Tibial nerve (tissue), 4 donors: ENCODE measurements around the gene XKR3. TPM values are rescaled to one million over a fixed set of nuclear protein-coding genes. Genes with fewer than 3 reads are reported as not detected.

ENCODE experiments used
- DNase-seq, 2 donors: peaks; one replicate each; pipeline ENCODE4 v3.0.0-alpha.2; 2019; ENCODE audit warnings: low spot score in 2 of 2
- H3K27ac ChIP-seq, 4 donors: fragments of 200-600 bp; sonication (generic) in 3 of 4; one replicate each; pipeline ENCODE4 v1.5.1; 2017 to 2019; ENCODE audit warnings: mild to moderate bottlenecking in 1 of 4
- H3K27me3 ChIP-seq, 2 donors: fragments of 200-600 bp; sonication (generic) in 1 of 2; one replicate each; pipeline versions ENCODE4 v1.5.1 to v1.6.0; 2017 to 2019
- H3K36me3 ChIP-seq, 3 donors: fragments of 200-600 bp; sonication (generic); one replicate each; pipeline ENCODE4 v1.5.1; 2018 to 2019
- H3K4me1 ChIP-seq, 4 donors: fragments of 200-600 bp; sonication (generic) in 3 of 4; one replicate each; pipeline ENCODE4 v1.5.1; 2017 to 2019
- H3K4me3 ChIP-seq, 4 donors: fragments of 200-600 bp; sonication (generic) in 3 of 4; one replicate each; pipeline ENCODE4 v1.5.1; 2017 to 2019; ENCODE audit warnings: mild to moderate bottlenecking in 1 of 4, moderate library complexity in 1 of 4
- H3K9me3 ChIP-seq, 4 donors: fragments of 200-600 bp; sonication (generic) in 3 of 4; one replicate each; pipeline ENCODE4 v1.5.1; 2017 to 2019
- CTCF ChIP-seq, 5 experiments: fragments of 200-600 bp in 3 of 5; fragments of 450-650 bp in 2 of 5; sonication (generic) in 3 of 5; IDR thresholded peaks; one replicate each; pipeline ENCODE4 v1.5.1; 2016 to 2019; ENCODE audit warnings: antibody characterized with exemption in 5 of 5, mild to moderate bottlenecking in 3 of 5, moderate library complexity in 2 of 5
- EP300 ChIP-seq, 2 donors: sonication (generic); formaldehyde crosslinking; IDR thresholded peaks; one replicate each; pipeline ENCODE4 v1.6.1; 2017; ENCODE audit warnings: antibody characterized with exemption in 2 of 2, mild to moderate bottlenecking in 1 of 2
- POLR2A ChIP-seq, 2 donors: fragments of 450-650 bp; IDR thresholded peaks; one replicate each; pipeline ENCODE4 v1.6.1; 2017; ENCODE audit warnings: antibody characterized with exemption in 2 of 2, mild to moderate bottlenecking in 2 of 2, moderate library complexity in 2 of 2
- WGBS, 2 donors: methylation state at CpG; one replicate each; pipeline ENCODE4 v1.1.5; 2018; 5-methylcytosine and 5-hydroxymethylcytosine counted together
- total RNA-seq, 4 donors: library from RNA; depleted of rRNA; stranded (reverse); fragments of >200 nt; gene quantifications; one replicate each; pipeline ENCODE4 v1.1.0, GENCODE V29; 2016

XKR3 gene
- total RNA-seq, 4 donors from 2014 or later = not detected

DNA sequence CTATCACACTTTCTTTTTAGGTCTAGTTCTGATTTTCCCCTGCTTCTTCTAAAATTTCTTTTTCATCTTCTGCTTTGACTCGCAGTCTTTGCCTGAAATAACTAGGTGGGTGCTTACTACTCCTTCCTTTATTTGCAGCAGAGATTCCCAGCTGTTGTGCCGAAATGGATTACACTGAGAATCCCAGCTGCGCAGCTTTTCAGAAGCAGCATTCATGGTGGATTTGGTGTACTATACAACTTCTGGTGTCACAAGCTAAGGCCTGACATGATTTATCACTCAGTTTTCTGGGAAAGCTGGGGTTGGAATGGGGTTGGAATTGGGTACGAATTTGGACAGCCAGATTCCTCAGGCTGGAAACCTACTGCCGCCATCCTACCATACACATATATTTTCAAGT is 6.0 kb upstream of the XKR3 start:
- WGBS, 2 donors = 88 to 89% methylated on average over 5 of the region's 5 CpGs
- H3K4me1 ChIP-seq = no peaks in the 10 kb centered on the region
- no peaks in the 10 kb centered on the region for H3K36me3 ChIP-seq

GRCh38 chr22:16829985-16830384 is 4.8 kb upstream of the XKR3 start:
- H3K4me3 ChIP-seq = no peak overlapping the region
- H3K9me3 ChIP-seq = no peaks in the 10 kb centered on the region
- H3K4me1 ChIP-seq = no peaks in the 10 kb centered on the region
- TF ChIP-seq CTCF (IDR thresholded peaks at IDR 0.05) (no peak), EP300 (IDR thresholded peaks at IDR 0.05) (no peak), POLR2A (IDR thresholded peaks at IDR 0.05) (no peak)
- no peaks in the 10 kb centered on the region for H3K36me3 ChIP-seq
- H3K27me3 ChIP-seq = no peaks in the 10 kb centered on the region
- DNase-seq = no peak
- 68 to 90% methylated on average over 3 of the region's 3 CpGs for WGBS, 2 donors
- H3K27ac ChIP-seq = no peak overlapping the region

More for the DNA sequence above, 6.0 kb upstream of the XKR3 start:
- TF ChIP-seq EP300 (IDR thresholded peaks at IDR 0.05) (no peak), CTCF (IDR thresholded peaks at IDR 0.05) (no peak)
- Histone ChIP-seq H3K27ac (no peak overlapping the region), H3K4me3 (no peak overlapping the region), H3K9me3 (no peaks in the 10 kb centered on the region), H3K27me3 (no peaks in the 10 kb centered on the region)
- no peak for DNase-seq

- no peak overlapping the region for H3K4me3 ChIP-seq
- no peaks in the 10 kb centered on the region for H3K36me3 ChIP-seq
- no peaks in the 10 kb centered on the region for H3K27me3 ChIP-seq
- no peak for TF ChIP-seq EP300 (IDR thresholded peaks at IDR 0.05)
- TF ChIP-seq CTCF (IDR thresholded peaks at IDR 0.05) = no peak
- TF ChIP-seq POLR2A (IDR thresholded peaks at IDR 0.05) = no peak
- no peak overlapping the region for H3K27ac ChIP-seq
- 81% methylated on average over 4 of the region's 4 CpGs for WGBS, 2 donors
- H3K9me3 ChIP-seq = no peaks in the 10 kb centered on the region
- peaks cover 0 to 4% (median 0%) of the 10 kb centered on the region in 4 donors for H3K4me1 ChIP-seq
- DNase-seq = no peak
Measured at GRCh38 chr22:16828876-16829275, 3.7 kb upstream of the XKR3 start.

DNA sequence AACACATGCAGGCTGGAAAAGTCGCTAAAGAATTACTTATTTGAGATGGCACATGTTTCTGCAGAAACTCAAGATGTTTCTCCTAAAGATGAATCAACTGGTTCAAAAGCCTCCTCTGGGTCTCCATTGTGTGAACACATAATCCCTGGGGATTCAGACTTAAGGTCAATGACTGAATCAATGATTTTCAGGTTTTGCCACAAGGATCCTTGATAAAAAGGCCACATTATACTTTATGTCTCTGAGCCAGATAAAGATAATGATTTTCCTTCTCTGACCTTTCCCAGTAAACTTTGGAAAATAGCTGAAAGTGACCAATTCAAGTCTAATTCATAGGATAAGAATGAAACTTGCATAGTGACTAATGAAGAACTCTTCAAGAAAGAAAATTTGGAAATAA is 2.3 kb upstream of the XKR3 start:
- Histone ChIP-seq H3K36me3 (no peaks in the 10 kb centered on the region), H3K4me1 (peaks cover 0 to 4% (median 0%) of the 10 kb centered on the region in 4 donors), H3K27me3 (no peaks in the 10 kb centered on the region), H3K27ac (no peak overlapping the region), H3K4me3 (no peak overlapping the region), H3K9me3 (no peaks in the 10 kb centered on the region)
- no peak for DNase-seq
- 63 to 89% methylated on average over 1 of the region's 1 CpG for WGBS, 2 donors
- no peak for TF ChIP-seq CTCF (IDR thresholded peaks at IDR 0.05)
- no peak for TF ChIP-seq POLR2A (IDR thresholded peaks at IDR 0.05)
- no peak for TF ChIP-seq EP300 (IDR thresholded peaks at IDR 0.05)

GRCh38 chr22:16819249-16819648 is 6.0 kb downstream of the XKR3 start:
- Histone ChIP-seq H3K9me3 (peaks cover 0 to 3% (median 0%) of the 10 kb centered on the region in 4 donors), H3K4me3 (no peak overlapping the region), H3K4me1 (no peaks in the 10 kb centered on the region), H3K27ac (no peak overlapping the region), H3K36me3 (no peaks in the 10 kb centered on the region), H3K27me3 (no peaks in the 10 kb centered on the region)
- no peak for DNase-seq
- TF ChIP-seq CTCF (IDR thresholded peaks at IDR 0.05) = no peak
- no peak for TF ChIP-seq POLR2A (IDR thresholded peaks at IDR 0.05)
- TF ChIP-seq EP300 (IDR thresholded peaks at IDR 0.05) = no peak
